Mesenchymal stem cell (in vitro differentiated cells and primary cell): ENCODE results near the gene KIR3DL3. TPM values are rescaled to one million over a fixed set of nuclear protein-coding genes. Genes with fewer than 3 reads are reported as not detected.
"Not testable (repeated sequence)": the region's sequence is repeated elsewhere in the genome, so short reads cannot be mapped to it uniquely, and the experiment has no call there.

ENCODE experiments used
- DNase-seq: peaks from one replicate; pipeline ENCODE4 v3.0.0-alpha.2; 2013
- H2AFZ ChIP-seq: one replicate; pipeline ENCODE4 v1.6.1; 2013; ENCODE audit warnings: low read depth, mild to moderate bottlenecking, control low read depth, inconsistent platforms, low read length, moderate library complexity
- H2AK5ac ChIP-seq: 2 replicates; pipeline ENCODE4 v1.6.1; 2013; ENCODE audit warnings: low read length, moderate library complexity, mild to moderate bottlenecking, inconsistent platforms; ENCODE audit not compliant: severe bottlenecking
- H2BK120ac ChIP-seq: one replicate; pipeline ENCODE4 v1.6.1; 2013; ENCODE audit warnings: low read depth, mild to moderate bottlenecking, inconsistent platforms, low read length, moderate library complexity
- H2BK12ac ChIP-seq, 2 experiments: one replicate each; pipeline ENCODE4 v1.6.1; 2013; ENCODE audit warnings: inconsistent platforms in 2 of 2, low read length in 2 of 2, mild to moderate bottlenecking in 2 of 2, moderate library complexity in 2 of 2, control low read depth in 1 of 2
- H2BK15ac ChIP-seq: one replicate; pipeline ENCODE4 v1.6.1; 2013; ENCODE audit warnings: mild to moderate bottlenecking, low read depth, inconsistent platforms; ENCODE audit not compliant: poor library complexity, severe bottlenecking
- H2BK5ac ChIP-seq: 2 replicates; pipeline ENCODE4 v1.6.1; 2013; ENCODE audit warnings: low read depth, mild to moderate bottlenecking, low read length, control low read depth, inconsistent platforms; ENCODE audit not compliant: poor library complexity, severe bottlenecking
- H3K14ac ChIP-seq, 2 experiments: one replicate each; pipeline ENCODE4 v1.6.1; 2013; ENCODE audit warnings: inconsistent platforms in 2 of 2, low read length in 2 of 2, control low read depth in 1 of 2, mild to moderate bottlenecking in 1 of 2, moderate library complexity in 1 of 2
- H3K18ac ChIP-seq, 2 experiments: one replicate each; pipeline ENCODE4 v1.6.1; 2013; ENCODE audit warnings: inconsistent platforms in 2 of 2, low read length in 2 of 2, control low read depth in 1 of 2, low read depth in 1 of 2, mild to moderate bottlenecking in 1 of 2
- H3K23ac ChIP-seq, 2 experiments: one replicate each; pipeline ENCODE4 v1.6.1; 2013; ENCODE audit warnings: inconsistent platforms in 2 of 2, low read length in 2 of 2, mild to moderate bottlenecking in 2 of 2, moderate library complexity in 2 of 2, control low read depth in 1 of 2
- H3K27ac ChIP-seq: 2 replicates; pipeline ENCODE4 v1.5.1; 2013; ENCODE audit warnings: mild to moderate bottlenecking, moderate library complexity, low read length, control low read depth, inconsistent platforms; ENCODE audit not compliant: poor library complexity, severe bottlenecking
- H3K27me3 ChIP-seq, 2 experiments: 2 replicates each; pipeline versions ENCODE4 v1.6.1 to v1.7.0; 2013; ENCODE audit warnings: low read length in 2 of 2, mild to moderate bottlenecking in 2 of 2, moderate library complexity in 2 of 2, control low read depth in 1 of 2, inconsistent platforms in 1 of 2; ENCODE audit not compliant: control insufficient read depth in 1 of 2, insufficient read depth in 1 of 2
- H3K36me3 ChIP-seq, 2 experiments: 2 replicates each; pipeline versions ENCODE4 v1.6.1 to v1.7.0; 2013; ENCODE audit warnings: low read length in 2 of 2, control low read depth in 1 of 2, inconsistent platforms in 1 of 2, low read depth in 1 of 2, mild to moderate bottlenecking in 1 of 2; ENCODE audit not compliant: insufficient read depth in 2 of 2, control insufficient read depth in 1 of 2
- H3K4ac ChIP-seq, 2 experiments: one replicate each; pipeline ENCODE4 v1.6.1; 2013; ENCODE audit warnings: inconsistent platforms in 2 of 2, low read length in 2 of 2, mild to moderate bottlenecking in 2 of 2, moderate library complexity in 2 of 2, control low read depth in 1 of 2, low read depth in 1 of 2
- H3K4me1 ChIP-seq: 2 replicates; pipeline ENCODE4 v1.6.1; 2013; ENCODE audit warnings: low read depth, low read length, control low read depth; ENCODE audit not compliant: control insufficient read depth, insufficient read depth
- H3K4me2 ChIP-seq: 2 replicates; pipeline ENCODE4 v1.6.1; 2013; ENCODE audit warnings: low read length, mild to moderate bottlenecking, inconsistent platforms; ENCODE audit not compliant: poor library complexity, severe bottlenecking
- H3K4me3 ChIP-seq, 2 experiments: 2 replicates each; pipeline versions ENCODE4 v1.5.1 to v1.7.0; 2013; ENCODE audit warnings: low read length in 2 of 2, mild to moderate bottlenecking in 2 of 2, control low read depth in 1 of 2, low read depth in 1 of 2; ENCODE audit not compliant: insufficient read depth in 1 of 2
- H3K79me1 ChIP-seq: replicated peaks from 2 replicates; pipeline ENCODE4 v1.6.1; 2013; ENCODE audit warnings: mild to moderate bottlenecking, control low read depth, low read length, inconsistent platforms; ENCODE audit not compliant: poor library complexity, severe bottlenecking
- H3K9ac ChIP-seq: 2 replicates; pipeline ENCODE4 v1.7.0; 2013; ENCODE audit warnings: mild to moderate bottlenecking, low read length, moderate library complexity
- H3K9me3 ChIP-seq: 2 replicates; pipeline ENCODE4 v1.7.0; 2013; ENCODE audit warnings: mild to moderate bottlenecking, low read length; ENCODE audit not compliant: control insufficient read depth
- H4K8ac ChIP-seq: one replicate; pipeline ENCODE4 v1.6.1; 2013; ENCODE audit warnings: inconsistent platforms, mild to moderate bottlenecking, low read length, moderate library complexity
- H4K91ac ChIP-seq: one replicate; pipeline ENCODE4 v1.6.1; 2013; ENCODE audit warnings: mild to moderate bottlenecking, low read length, inconsistent platforms
- WGBS: methylation state at CpG from one replicate; pipeline ENCODE4 v1.1.7; 2013; ENCODE audit warnings: mixed read lengths; 5-methylcytosine and 5-hydroxymethylcytosine counted together
- small RNA-seq: library from polyadenylated mRNA; stranded (forward); fragments of <200 nt; extraction: miRNeasy Mini kit (QIAGEN cat#:217004); gene quantifications from one replicate; pipeline ENCODE3, GENCODE V24; 2013; ENCODE audit warnings: low read depth

Gene KIR3DL3

DNA sequence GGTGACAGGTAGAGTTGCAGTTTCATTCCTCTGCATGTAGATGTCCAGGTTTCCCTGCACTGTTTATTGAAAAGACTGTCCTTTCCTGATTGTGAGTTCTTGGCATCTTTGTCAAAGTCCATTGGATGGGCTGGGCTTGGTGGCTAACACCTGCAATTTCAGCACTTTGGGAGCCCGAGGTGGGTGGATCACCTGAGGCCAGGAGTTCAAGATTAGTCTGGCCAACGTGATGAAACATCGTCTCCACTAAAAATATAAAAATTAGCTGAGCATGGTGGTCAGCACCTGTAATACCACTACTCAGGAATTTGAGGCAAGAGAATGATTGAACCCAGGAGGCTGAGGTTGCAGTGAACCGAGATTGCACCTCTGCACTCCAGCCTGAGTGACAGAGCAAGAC lies 53.6 kb downstream of the KIR3DL3 start:
- not testable (repeated sequence) for H3K9ac ChIP-seq, H2BK120ac ChIP-seq, H2BK15ac ChIP-seq, H3K79me1 ChIP-seq, H3K23ac ChIP-seq, H4K8ac ChIP-seq, H3K9me3 ChIP-seq, H3K27me3 ChIP-seq, H3K4me3 ChIP-seq, H2BK12ac ChIP-seq, H3K4me1 ChIP-seq, H3K4ac ChIP-seq, H3K14ac ChIP-seq, H3K27ac ChIP-seq, DNase-seq, H2AK5ac ChIP-seq, H3K36me3 ChIP-seq, H2BK5ac ChIP-seq, H3K4me2 ChIP-seq, H2AFZ ChIP-seq, H3K18ac ChIP-seq, H4K91ac ChIP-seq
- 67% methylated on average over 1 of the region's 4 CpGs for WGBS

- not testable (repeated sequence) for H2BK15ac ChIP-seq, H4K91ac ChIP-seq, H2AK5ac ChIP-seq, H4K8ac ChIP-seq, H3K27me3 ChIP-seq, H3K27ac ChIP-seq, H3K23ac ChIP-seq, H3K4me2 ChIP-seq, H2BK5ac ChIP-seq, H3K4ac ChIP-seq, DNase-seq, H3K4me3 ChIP-seq, H2BK120ac ChIP-seq, H3K18ac ChIP-seq, H3K9ac ChIP-seq, H3K4me1 ChIP-seq, H2AFZ ChIP-seq, H3K14ac ChIP-seq, H3K36me3 ChIP-seq, H2BK12ac ChIP-seq, H3K79me1 ChIP-seq, H3K9me3 ChIP-seq
- WGBS = 87% methylated on average over 4 of the region's 7 CpGs
Observed at GRCh38 chr19:54778896-54779295, 54.7 kb downstream of the KIR3DL3 start.

DNA sequence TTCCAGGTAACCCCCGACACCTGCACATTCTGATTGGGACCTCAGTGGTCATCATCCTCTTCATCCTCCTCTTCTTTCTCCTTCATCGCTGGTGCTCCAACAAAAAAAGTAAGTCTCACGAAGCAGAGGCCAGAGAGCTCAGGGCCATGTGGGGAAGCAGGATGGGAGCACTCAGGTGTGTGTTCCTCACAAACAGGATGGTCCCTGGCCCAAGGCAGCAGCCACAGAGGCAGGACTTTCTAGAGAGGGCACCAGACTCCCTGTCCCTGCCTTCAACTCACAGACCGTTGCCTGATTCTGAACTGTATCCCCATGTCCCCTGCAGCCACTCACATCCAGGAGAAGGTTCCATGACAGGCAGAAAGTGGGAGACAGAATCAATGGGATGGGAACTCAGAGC lies 58.7 kb downstream of the KIR3DL3 start:
- H4K8ac ChIP-seq, DNase-seq, H2BK5ac ChIP-seq, H2BK120ac ChIP-seq, H2BK12ac ChIP-seq, H3K18ac ChIP-seq, H3K79me1 ChIP-seq, H3K14ac ChIP-seq, H3K9ac ChIP-seq, H2AK5ac ChIP-seq, H3K36me3 ChIP-seq, H3K4me2 ChIP-seq, H4K91ac ChIP-seq, H3K23ac ChIP-seq, H3K27ac ChIP-seq, H2BK15ac ChIP-seq, H3K9me3 ChIP-seq, H3K4me1 ChIP-seq, H2AFZ ChIP-seq, H3K27me3 ChIP-seq, H3K4ac ChIP-seq, H3K4me3 ChIP-seq: not testable (repeated sequence)
- WGBS = 77% methylated on average over 3 of the region's 4 CpGs

Small RNAs within 50 kb of the gene (small RNA-seq; reads per million reads assigned to genes)
- gene AC245128.2 (not detected), gene KIR3DP1 (not detected)
